ENCODE data around the gene AHR.

- TF ChIP-seq CTCF (IDR thresholded peaks at IDR 0.05): no peak
- no peak for TF ChIP-seq ZFX (IDR thresholded peaks at IDR 0.05; ENCODE audit: borderline replicate concordance)
Observed at GRCh38 chr7:17312641-17313040, 14.2 kb downstream of the AHR start.

Data from 22Rv1 (cell line).